ENCODE data around the gene RBM33. TPM values are rescaled to one million over a fixed set of nuclear protein-coding genes. Genes with fewer than 3 reads are reported as not detected.
A peak's percentile ranks its signal among the peaks of the same experiment; 100 is the strongest.

Gene RBM33
- total RNA-seq, 1 experiment from 2014 or later, result 34.4 TPM

- Histone ChIP-seq H3K4me3 (ENCODE audit: low read length) (no peak overlapping the region), H3K27me3 (ENCODE audit: low read length) (no peaks in the 10 kb centered on the region), H3K4me2 (ENCODE audit: low read depth, low read length, poor library complexity, severe bottlenecking) (no peak overlapping the region), H3K27ac (ENCODE audit: low read length) (no peak overlapping the region), H3K9me2 (replicated peaks; ENCODE audit: insufficient read depth, low read length) (no peaks in the 10 kb centered on the region), H3K4me1 (ENCODE audit: low read length) (peaks cover 36% of the 10 kb centered on the region), H2AFZ (ENCODE audit: low read length) (no peak overlapping the region), H3K36me3 (ENCODE audit: insufficient read depth, low read length) (peaks cover 26% of the 10 kb centered on the region; the same call in 1 of the 2 replicates), H3K79me2 (ENCODE audit: low read length) (peaks cover 97% of the 10 kb centered on the region), H4K20me1 (ENCODE audit: insufficient read depth, low read depth, low read length) (peaks cover 15% of the 10 kb centered on the region; the same call in 1 of the 2 replicates), H3K9me3 (ENCODE audit: low read length) (no peaks in the 10 kb centered on the region), H3K9ac (ENCODE audit: low read length) (no peak overlapping the region)
- no peak for DNase-seq
These were observed 70.8 kb downstream of the RBM33 start for GRCh38 chr7:155715111-155715805.

DNA sequence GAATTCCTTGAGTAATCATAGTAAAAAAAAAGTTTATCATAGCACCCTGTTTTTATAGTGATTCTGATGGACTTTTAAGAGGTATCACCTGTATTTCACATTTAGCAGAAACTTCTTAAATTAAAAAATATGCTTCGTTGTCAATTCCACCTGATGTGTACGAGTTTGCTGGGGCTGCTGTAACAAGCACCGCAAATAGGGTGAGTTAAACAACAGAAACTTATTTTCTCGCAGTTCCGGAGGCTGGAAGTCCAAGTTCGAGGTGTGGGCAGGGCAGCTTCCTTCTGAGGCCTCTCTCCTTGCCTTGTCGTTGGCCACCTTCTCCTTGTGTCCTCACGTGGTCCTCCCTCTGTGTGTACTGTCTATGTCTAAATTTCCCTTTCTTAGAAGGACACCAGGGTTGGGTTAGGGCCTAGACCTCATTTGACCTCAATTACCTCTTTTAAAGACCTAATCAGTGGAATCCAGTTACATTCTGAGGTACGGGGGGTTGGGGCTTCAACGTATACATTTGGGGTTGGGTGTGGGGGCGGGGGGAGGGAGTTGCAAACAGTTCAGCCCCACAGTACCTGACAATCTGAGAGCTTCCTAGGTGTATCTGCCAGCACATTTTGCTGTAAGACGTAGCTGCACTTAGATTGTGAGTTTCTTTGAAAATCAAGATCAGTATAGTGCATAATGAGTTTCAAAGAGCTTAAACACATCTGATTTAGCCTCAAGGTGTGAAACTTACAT is 72.7 kb downstream of the RBM33 start:
- H3K36me3 ChIP-seq (ENCODE audit: insufficient read depth, low read length), result peaks cover 15% of the 10 kb centered on the region; the same call in 1 of the 2 replicates

GRCh38 chr7:155721056-155721455 is 76.6 kb downstream of the RBM33 start:
- peak; percentile 47 for DNase-seq
- 0 out of 2 replicates have a peak overlapping the region, but pooled peaks have one; percentile 10 for H3K4me3 ChIP-seq (ENCODE audit: low read length)
- H3K9ac ChIP-seq (ENCODE audit: low read length), result peak overlapping the region; percentile 41; the same call in 1 of the 2 replicates
- no peak overlapping the region for H2AFZ ChIP-seq (ENCODE audit: low read length)
- H3K9me2 ChIP-seq (replicated peaks; ENCODE audit: insufficient read depth, low read length), result no peaks in the 10 kb centered on the region
- H3K79me2 ChIP-seq (ENCODE audit: low read length), result peaks cover 98% of the 10 kb centered on the region
- H4K20me1 ChIP-seq (ENCODE audit: insufficient read depth, low read depth, low read length), result no peaks in the 10 kb centered on the region
- no peaks in the 10 kb centered on the region for H3K27me3 ChIP-seq (ENCODE audit: low read length)
- peaks cover 19% of the 10 kb centered on the region; the same call in 1 of the 2 replicates for H3K36me3 ChIP-seq (ENCODE audit: insufficient read depth, low read length)
- H3K4me2 ChIP-seq (ENCODE audit: low read depth, low read length, poor library complexity, severe bottlenecking), result peak overlapping the region; percentile 69
- no peaks in the 10 kb centered on the region for H3K9me3 ChIP-seq (ENCODE audit: low read length)
- peak overlapping the region; percentile 90 for H3K27ac ChIP-seq (ENCODE audit: low read length)
- peaks cover 91% of the 10 kb centered on the region for H3K4me1 ChIP-seq (ENCODE audit: low read length)

More for the DNA sequence above, 72.7 kb downstream of the RBM33 start:
- Histone ChIP-seq H2AFZ (ENCODE audit: low read length) (no peak overlapping the region), H3K27me3 (ENCODE audit: low read length) (no peaks in the 10 kb centered on the region), H3K9ac (ENCODE audit: low read length) (no peak overlapping the region), H4K20me1 (ENCODE audit: insufficient read depth, low read depth, low read length) (peaks cover 4% of the 10 kb centered on the region; the same call in 1 of the 2 replicates), H3K4me3 (ENCODE audit: low read length) (no peak overlapping the region), H3K9me2 (replicated peaks; ENCODE audit: insufficient read depth, low read length) (no peaks in the 10 kb centered on the region), H3K27ac (ENCODE audit: low read length) (no peak overlapping the region), H3K4me1 (ENCODE audit: low read length) (peaks cover 52% of the 10 kb centered on the region), H3K9me3 (ENCODE audit: low read length) (no peaks in the 10 kb centered on the region), H3K79me2 (ENCODE audit: low read length) (peaks cover 96% of the 10 kb centered on the region), H3K4me2 (ENCODE audit: low read depth, low read length, poor library complexity, severe bottlenecking) (no peak overlapping the region)
- no peak for DNase-seq

DNA sequence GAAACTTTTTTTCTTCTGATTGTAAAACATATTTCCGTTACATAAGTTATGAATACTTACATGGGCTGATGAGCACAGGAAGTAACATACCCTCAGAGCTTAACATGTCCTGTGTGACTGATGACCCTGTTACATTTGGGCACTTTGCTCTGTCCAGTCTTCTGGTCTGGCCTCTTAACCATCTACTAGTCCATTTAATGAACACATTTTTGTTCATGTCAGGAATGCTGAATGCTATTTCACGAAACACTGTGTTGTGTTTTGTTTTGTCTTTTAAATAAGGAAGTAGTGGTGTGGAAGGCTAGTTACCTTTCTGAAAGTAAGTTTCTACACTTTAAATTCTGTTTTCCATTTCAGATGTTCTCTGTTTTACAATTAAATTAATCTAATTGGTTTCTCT is 77.7 kb downstream of the RBM33 start:
- peak overlapping the region; percentile 52 for H3K9ac ChIP-seq (ENCODE audit: low read length)
- H3K9me2 ChIP-seq (replicated peaks; ENCODE audit: insufficient read depth, low read length), result no peaks in the 10 kb centered on the region
- H4K20me1 ChIP-seq (ENCODE audit: insufficient read depth, low read depth, low read length), result no peaks in the 10 kb centered on the region
- H3K4me2 ChIP-seq (ENCODE audit: low read depth, low read length, poor library complexity, severe bottlenecking), result peak overlapping the region; percentile 69
- no peaks in the 10 kb centered on the region for H3K27me3 ChIP-seq (ENCODE audit: low read length)
- H3K4me3 ChIP-seq (ENCODE audit: low read length), result peak overlapping the region; percentile 25
- DNase-seq, result peak; percentile 59
- peak overlapping the region; percentile 90 for H3K27ac ChIP-seq (ENCODE audit: low read length)
- H3K79me2 ChIP-seq (ENCODE audit: low read length), result peaks cover 99% of the 10 kb centered on the region
- peaks cover 96% of the 10 kb centered on the region for H3K4me1 ChIP-seq (ENCODE audit: low read length)
- no peak overlapping the region for H2AFZ ChIP-seq (ENCODE audit: low read length)
- no peaks in the 10 kb centered on the region for H3K9me3 ChIP-seq (ENCODE audit: low read length)
- peaks cover 17% of the 10 kb centered on the region; the same call in 1 of the 2 replicates for H3K36me3 ChIP-seq (ENCODE audit: insufficient read depth, low read length)

DNA sequence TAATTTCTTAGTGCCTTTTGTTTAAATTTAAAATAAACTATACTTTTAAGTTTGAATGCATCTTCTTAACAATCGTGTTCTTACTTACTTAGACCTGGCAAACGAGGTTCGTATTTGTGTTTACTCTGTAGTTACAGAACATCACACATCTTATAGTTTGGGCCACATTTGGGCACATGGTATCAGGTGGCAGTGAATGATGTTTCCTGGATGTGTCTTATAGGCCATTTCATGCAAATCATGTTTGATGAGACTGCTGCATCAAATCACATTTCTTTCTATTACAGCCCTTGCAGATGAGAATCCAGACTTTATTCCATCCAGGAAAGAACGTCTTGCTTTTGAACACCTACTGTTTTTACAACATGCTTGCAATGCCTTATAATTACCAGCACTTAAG is 78.5 kb downstream of the RBM33 start:
- peaks cover 17% of the 10 kb centered on the region; the same call in 1 of the 2 replicates for H3K36me3 ChIP-seq (ENCODE audit: insufficient read depth, low read length)
- DNase-seq, result peak; percentile 48
- peaks cover 88% of the 10 kb centered on the region for H3K4me1 ChIP-seq (ENCODE audit: low read length)
- H3K27ac ChIP-seq (ENCODE audit: low read length), result peak overlapping the region; percentile 90
- no peaks in the 10 kb centered on the region for H3K9me3 ChIP-seq (ENCODE audit: low read length)
- peak overlapping the region; percentile 69 for H3K4me2 ChIP-seq (ENCODE audit: low read depth, low read length, poor library complexity, severe bottlenecking)
- no peak overlapping the region for H3K9ac ChIP-seq (ENCODE audit: low read length)
- no peak overlapping the region for H3K4me3 ChIP-seq (ENCODE audit: low read length)
- H2AFZ ChIP-seq (ENCODE audit: low read length), result no peak overlapping the region
- peaks cover 99% of the 10 kb centered on the region for H3K79me2 ChIP-seq (ENCODE audit: low read length)
- H3K27me3 ChIP-seq (ENCODE audit: low read length), result no peaks in the 10 kb centered on the region
- no peaks in the 10 kb centered on the region for H4K20me1 ChIP-seq (ENCODE audit: insufficient read depth, low read depth, low read length)
- no peaks in the 10 kb centered on the region for H3K9me2 ChIP-seq (replicated peaks; ENCODE audit: insufficient read depth, low read length)

GRCh38 chr7:155724327-155725005 is 80.0 kb downstream of the RBM33 start:
- Histone ChIP-seq H3K9me2 (replicated peaks; ENCODE audit: insufficient read depth, low read length) (no peaks in the 10 kb centered on the region), H3K9ac (ENCODE audit: low read length) (peak overlapping the region; percentile 16; the same call in 1 of the 2 replicates), H2AFZ (ENCODE audit: low read length) (no peak overlapping the region), H3K27me3 (ENCODE audit: low read length) (no peaks in the 10 kb centered on the region), H4K20me1 (ENCODE audit: insufficient read depth, low read depth, low read length) (no peaks in the 10 kb centered on the region), H3K36me3 (ENCODE audit: insufficient read depth, low read length) (peaks cover 21% of the 10 kb centered on the region), H3K27ac (ENCODE audit: low read length) (peak overlapping the region; percentile 90), H3K9me3 (ENCODE audit: low read length) (no peaks in the 10 kb centered on the region), H3K4me1 (ENCODE audit: low read length) (peaks cover 78% of the 10 kb centered on the region), H3K4me2 (ENCODE audit: low read depth, low read length, poor library complexity, severe bottlenecking) (peak overlapping the region; percentile 69), H3K4me3 (ENCODE audit: low read length) (peak overlapping the region; percentile 47), H3K79me2 (ENCODE audit: low read length) (peaks cover 99% of the 10 kb centered on the region)
- peak; percentile 66 for DNase-seq

DNA sequence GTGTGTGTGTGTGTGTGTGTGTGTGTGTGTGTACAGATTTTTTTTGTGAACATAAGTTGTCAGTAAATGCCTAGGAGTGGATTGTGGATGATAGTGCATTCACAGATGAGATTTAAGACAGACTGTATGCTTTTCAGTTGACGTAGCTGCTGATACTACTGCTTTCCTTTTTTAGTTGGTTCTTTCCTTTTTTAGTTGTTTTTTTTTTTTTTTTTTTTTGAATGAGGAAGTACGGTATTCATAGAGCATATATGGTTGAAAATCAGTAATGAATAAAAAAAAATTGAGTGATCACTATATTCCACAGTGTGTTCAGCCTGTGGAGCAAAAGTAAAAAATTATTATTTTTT is 80.5 kb downstream of the RBM33 start:
- peak; percentile 68 for DNase-seq
- no peaks in the 10 kb centered on the region for H3K9me3 ChIP-seq (ENCODE audit: low read length)
- H3K27me3 ChIP-seq (ENCODE audit: low read length), result no peaks in the 10 kb centered on the region
- peaks cover 77% of the 10 kb centered on the region for H3K4me1 ChIP-seq (ENCODE audit: low read length)
- peak overlapping the region; percentile 16; the same call in 1 of the 2 replicates for H3K9ac ChIP-seq (ENCODE audit: low read length)
- H2AFZ ChIP-seq (ENCODE audit: low read length), result no peak overlapping the region
- H3K27ac ChIP-seq (ENCODE audit: low read length), result peak overlapping the region; percentile 90
- H3K79me2 ChIP-seq (ENCODE audit: low read length), result peaks cover 99% of the 10 kb centered on the region
- H3K9me2 ChIP-seq (replicated peaks; ENCODE audit: insufficient read depth, low read length), result no peaks in the 10 kb centered on the region
- H3K4me3 ChIP-seq (ENCODE audit: low read length), result peak overlapping the region; percentile 47; the same call in 1 of the 2 replicates
- H4K20me1 ChIP-seq (ENCODE audit: insufficient read depth, low read depth, low read length), result no peaks in the 10 kb centered on the region
- H3K36me3 ChIP-seq (ENCODE audit: insufficient read depth, low read length), result peaks cover 19% of the 10 kb centered on the region
- H3K4me2 ChIP-seq (ENCODE audit: low read depth, low read length, poor library complexity, severe bottlenecking), result peak overlapping the region; percentile 69

DNA sequence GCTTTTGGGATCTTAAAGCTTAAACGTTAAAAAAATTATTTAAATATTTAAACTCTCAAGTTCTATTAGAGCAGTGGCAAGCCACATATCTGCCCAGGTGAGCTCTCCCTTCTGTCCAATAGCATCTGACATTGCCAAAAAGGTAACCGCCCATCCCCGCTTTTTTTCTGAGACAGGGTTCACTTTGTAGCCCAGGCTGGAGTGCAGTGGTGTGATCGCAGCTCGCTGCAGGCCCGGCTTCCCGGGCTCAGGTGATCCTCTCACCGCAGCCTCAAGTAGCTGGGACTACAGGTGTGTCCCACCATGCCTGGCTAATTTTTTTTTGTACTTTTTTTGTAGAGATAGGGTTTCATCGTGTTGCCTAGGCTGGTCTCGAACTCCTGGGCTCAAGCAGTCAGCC is 83.2 kb downstream of the RBM33 start:
- no peaks in the 10 kb centered on the region for H3K9me2 ChIP-seq (replicated peaks; ENCODE audit: insufficient read depth, low read length)
- H3K4me2 ChIP-seq (ENCODE audit: low read depth, low read length, poor library complexity, severe bottlenecking), result no peak overlapping the region
- no peak overlapping the region for H3K9ac ChIP-seq (ENCODE audit: low read length)
- no peaks in the 10 kb centered on the region for H3K9me3 ChIP-seq (ENCODE audit: low read length)
- peaks cover 19% of the 10 kb centered on the region for H3K36me3 ChIP-seq (ENCODE audit: insufficient read depth, low read length)
- peaks cover 71% of the 10 kb centered on the region for H3K4me1 ChIP-seq (ENCODE audit: low read length)
- peaks cover 99% of the 10 kb centered on the region for H3K79me2 ChIP-seq (ENCODE audit: low read length)
- H2AFZ ChIP-seq (ENCODE audit: low read length), result no peak overlapping the region
- no peaks in the 10 kb centered on the region for H3K27me3 ChIP-seq (ENCODE audit: low read length)
- no peaks in the 10 kb centered on the region for H4K20me1 ChIP-seq (ENCODE audit: insufficient read depth, low read depth, low read length)
- H3K27ac ChIP-seq (ENCODE audit: low read length), result no peak overlapping the region
- H3K4me3 ChIP-seq (ENCODE audit: low read length), result no peak overlapping the region
- no peak for DNase-seq
